ENCODE results near the gene NFYC.

NFYC gene

GRCh38 chr1:40783001-40783905 lies 91.7 kb downstream of the NFYC start, which contains the start of gene KCNQ4:
Gene KCNQ4 (plus strand): TSS chr1:40783787. CDS start chr1:40784094, 307 bp downstream.
- peak; percentile 15 to 17 for DNase-seq

- DNase-seq, result no peak
Observed at GRCh38 chr1:40784141-40784770, 92.8 kb downstream of the NFYC start.

- DNase-seq, result no peak
Observed at GRCh38 chr1:40784771-40785151, 93.3 kb downstream of the NFYC start.

GRCh38 chr1:40785446-40785845 lies 93.9 kb downstream of the NFYC start:
- no peak for DNase-seq

GRCh38 chr1:40786171-40786994 lies 94.9 kb downstream of the NFYC start:
- no peak for DNase-seq

GRCh38 chr1:40786995-40787705 lies 95.6 kb downstream of the NFYC start:
- DNase-seq, result no peak

GRCh38 chr1:40787737-40788560 lies 96.4 kb downstream of the NFYC start:
- DNase-seq, result no peak

GRCh38 chr1:40788561-40789341 lies 97.2 kb downstream of the NFYC start:
- no peak for DNase-seq

GRCh38 chr1:40789342-40789598 lies 97.8 kb downstream of the NFYC start:
- no peak for DNase-seq

GRCh38 chr1:40789661-40790430 lies 98.3 kb downstream of the NFYC start:
- DNase-seq, result no peak

GRCh38 chr1:40792036-40792435 lies 100.5 kb downstream of the NFYC start:
- DNase-seq, result no peak

GRCh38 chr1:40793617-40794016 lies 102.1 kb downstream of the NFYC start:
- DNase-seq, result no peak

- DNase-seq, result no peak
Observed at GRCh38 chr1:40794048-40794447, 102.5 kb downstream of the NFYC start.

- DNase-seq, result peak in 1 of 2 experiments; percentile 16
Observed at GRCh38 chr1:40794974-40795715, 103.6 kb downstream of the NFYC start.

GRCh38 chr1:40795811-40796586 lies 104.5 kb downstream of the NFYC start:
- DNase-seq, result no peak

GRCh38 chr1:40796939-40797667 lies 105.6 kb downstream of the NFYC start:
- no peak for DNase-seq

GRCh38 chr1:40797668-40798010 lies 106.1 kb downstream of the NFYC start:
- DNase-seq, result no peak
